ENCODE measurements around the gene PSMA2.

- TF ChIP-seq CTCF (IDR thresholded peaks at IDR 0.05) (no peak), POLR2A (IDR thresholded peaks at IDR 0.05) (no peak)
Measured at GRCh38 chr7:42868480-42868879, 63.5 kb downstream of the PSMA2 start.
